ENCODE measurements around the gene METTL26. TPM values are rescaled to one million over a fixed set of nuclear protein-coding genes. Genes with fewer than 3 reads are reported as not detected.
A peak's percentile ranks its signal among the peaks of the same experiment; 100 is the strongest.

The METTL26 gene
- total RNA-seq, 4 donors from 2014 or later = 32.6 to 91.8 (median 86.7) TPM

DNA sequence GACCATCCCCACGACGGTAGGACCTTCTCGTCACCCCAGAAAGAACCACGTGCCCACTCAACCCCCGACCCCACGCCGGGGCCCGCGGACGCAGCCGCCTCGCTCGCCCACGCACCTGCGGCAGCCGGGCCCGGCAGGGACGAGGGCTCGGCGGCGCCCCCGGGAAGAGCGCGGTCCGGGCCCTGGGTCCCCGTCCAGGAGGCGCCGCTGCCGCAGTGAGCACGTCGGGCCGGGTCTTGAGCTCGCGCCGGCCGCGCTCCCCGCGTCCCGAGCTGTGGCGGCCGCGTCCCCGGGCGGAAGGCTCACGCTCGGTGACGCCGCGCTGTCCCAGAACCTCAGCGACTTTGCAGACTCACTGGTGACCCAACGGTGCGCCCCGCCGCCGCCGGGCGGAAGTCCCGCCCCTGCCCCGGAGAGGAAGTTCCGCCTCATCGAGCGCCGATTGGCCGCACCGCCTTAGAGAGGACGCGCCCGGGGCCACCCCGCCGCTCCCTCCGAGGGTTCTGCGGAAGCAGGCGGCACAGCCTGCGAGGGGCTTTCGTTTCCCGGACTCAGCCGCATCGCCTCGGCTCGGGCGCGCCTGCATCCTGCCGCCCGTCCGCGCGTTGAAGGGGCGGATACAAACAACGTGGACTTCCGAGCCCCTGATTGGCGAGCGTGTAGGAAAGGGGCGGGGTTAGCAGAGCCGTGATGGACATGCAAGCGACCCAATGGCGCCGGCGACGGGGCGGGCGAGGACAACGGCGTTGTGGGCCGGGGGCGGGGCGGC lies 47.0 kb downstream of the METTL26 start:
- Histone ChIP-seq H3K27me3 (no peaks in the 10 kb centered on the region), H3K27ac (peak overlapping the region; percentile 96 to 98 (median 97)), H3K4me1 (peaks cover 27 to 51% (median 44%) of the 10 kb centered on the region in 4 donors), H3K4me3 (peak overlapping the region; percentile 77 to 97 (median 86)), H3K36me3 (no peaks in the 10 kb centered on the region), H3K9me3 (no peaks in the 10 kb centered on the region)
- DNase-seq = peak; percentile 98
- intact Hi-C loops (cut with DNase I; ENCODE audit: low total_unique reads) = loop anchor here (1.0 kb wide), 1 partner anchor 47 kb away; the partner anchor contains the start of gene METTL26
- WGBS, 2 donors (ENCODE audit: low coverage in 1 of 2) = 1% methylated on average over 94 of the region's 107 CpGs; no CpG with 5 or more reads in 1 of the 2 donors
- TF ChIP-seq, protein P1, sequence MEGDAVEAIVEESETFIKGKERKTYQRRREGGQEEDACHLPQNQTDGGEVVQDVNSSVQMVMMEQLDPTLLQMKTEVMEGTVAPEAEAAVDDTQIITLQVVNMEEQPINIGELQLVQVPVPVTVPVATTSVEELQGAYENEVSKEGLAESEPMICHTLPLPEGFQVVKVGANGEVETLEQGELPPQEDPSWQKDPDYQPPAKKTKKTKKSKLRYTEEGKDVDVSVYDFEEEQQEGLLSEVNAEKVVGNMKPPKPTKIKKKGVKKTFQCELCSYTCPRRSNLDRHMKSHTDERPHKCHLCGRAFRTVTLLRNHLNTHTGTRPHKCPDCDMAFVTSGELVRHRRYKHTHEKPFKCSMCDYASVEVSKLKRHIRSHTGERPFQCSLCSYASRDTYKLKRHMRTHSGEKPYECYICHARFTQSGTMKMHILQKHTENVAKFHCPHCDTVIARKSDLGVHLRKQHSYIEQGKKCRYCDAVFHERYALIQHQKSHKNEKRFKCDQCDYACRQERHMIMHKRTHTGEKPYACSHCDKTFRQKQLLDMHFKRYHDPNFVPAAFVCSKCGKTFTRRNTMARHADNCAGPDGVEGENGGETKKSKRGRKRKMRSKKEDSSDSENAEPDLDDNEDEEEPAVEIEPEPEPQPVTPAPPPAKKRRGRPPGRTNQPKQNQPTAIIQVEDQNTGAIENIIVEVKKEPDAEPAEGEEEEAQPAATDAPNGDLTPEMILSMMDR (IDR thresholded peaks at IDR 0.05) = no peak
- TF ChIP-seq POLR2AphosphoS5 (IDR thresholded peaks at IDR 0.05) (peak; percentile 92 to 95 (median 95)), POLR2A (IDR thresholded peaks at IDR 0.05) (peak; percentile 90), EP300 (IDR thresholded peaks at IDR 0.05; ENCODE audit: low read depth) (no peak)
- in situ Hi-C loops (cut with MboI; ENCODE audit: low pct_ligation_motif_present in 1 of 4, low pct_unique_long_range_greater_than_20kb in 1 of 4, low sequenced_read_pairs in 3 of 4) = no loop called here

- WGBS, 2 donors (ENCODE audit: low coverage in 1 of 2) = 0% methylated on average over 17 of the region's 21 CpGs; no CpG with 5 or more reads in 1 of the 2 donors
- peaks cover 27 to 46% (median 39%) of the 10 kb centered on the region in 4 donors for H3K4me1 ChIP-seq
- no peaks in the 10 kb centered on the region for H3K9me3 ChIP-seq
These were observed 47.5 kb downstream of the METTL26 start for GRCh38 chr16:588639-588888.

DNA sequence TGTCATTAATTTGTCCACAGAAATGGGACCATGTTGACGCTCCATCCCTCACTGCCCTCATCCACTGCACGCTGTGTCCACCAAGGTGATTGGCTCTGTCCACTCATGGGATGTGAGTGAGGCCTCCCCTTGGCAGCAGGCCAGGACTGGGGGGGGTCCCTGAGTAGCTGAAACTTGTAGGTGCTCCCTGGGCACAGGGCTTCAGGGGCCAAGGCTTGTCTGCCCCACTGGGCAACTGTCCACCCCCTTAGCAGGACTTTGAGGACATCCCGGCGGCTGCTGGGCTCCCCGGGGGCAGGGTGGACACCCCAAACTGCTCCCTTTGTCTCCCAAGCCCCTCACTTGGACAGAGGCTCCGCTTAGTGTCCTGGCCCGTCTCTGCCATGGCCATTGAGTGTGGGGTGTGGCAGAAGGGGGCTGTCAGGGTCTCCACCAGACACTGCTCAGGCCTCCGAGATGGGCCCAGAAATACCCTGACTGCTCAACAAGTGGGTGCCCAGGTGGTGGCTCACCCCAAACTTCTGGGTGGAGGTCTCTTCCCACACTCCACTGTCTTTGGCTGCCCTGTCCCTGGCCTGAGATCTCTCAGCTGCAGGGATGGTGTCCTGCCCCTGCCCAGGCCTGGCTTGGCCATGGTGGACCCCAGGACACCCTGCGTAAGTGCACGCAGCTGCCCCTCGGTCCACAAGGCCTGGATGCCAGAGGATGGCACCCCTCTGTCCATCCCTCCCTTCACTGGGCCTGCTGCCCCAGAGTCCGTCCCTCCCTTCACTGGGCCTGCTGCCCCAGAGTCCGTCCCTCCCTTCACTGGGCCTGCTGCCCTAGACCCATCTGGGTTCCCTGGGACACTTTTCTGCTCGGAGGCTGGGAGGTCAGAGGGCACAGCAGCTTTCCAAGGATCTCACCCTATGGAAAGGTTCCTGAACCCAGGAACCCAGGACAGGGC lies 49.2 kb downstream of the METTL26 start:
- 80 to 85% methylated on average over 2 to 14 of the region's 14 CpGs for WGBS, 2 donors (ENCODE audit: low coverage in 1 of 2)
- no peaks in the 10 kb centered on the region for H3K27me3 ChIP-seq
- H3K27ac ChIP-seq = peak overlapping the region in 2 of 4 donors; percentile 96 to 97
- DNase-seq = no peak
- H3K4me3 ChIP-seq = no peak overlapping the region
- no peaks in the 10 kb centered on the region for H3K36me3 ChIP-seq
- TF ChIP-seq EP300 (IDR thresholded peaks at IDR 0.05; ENCODE audit: low read depth) = no peak
- TF ChIP-seq, protein P1 (IDR thresholded peaks at IDR 0.05) = no peak
- no peaks in the 10 kb centered on the region for H3K9me3 ChIP-seq
- peaks cover 19 to 31% (median 23%) of the 10 kb centered on the region in 4 donors for H3K4me1 ChIP-seq
- in situ Hi-C loops (cut with MboI; ENCODE audit: low pct_ligation_motif_present in 1 of 4, low pct_unique_long_range_greater_than_20kb in 1 of 4, low sequenced_read_pairs in 3 of 4) = no loop called here
- intact Hi-C loops (cut with DNase I; ENCODE audit: low total_unique reads) = no loop called here

More at GRCh38 chr16:588639-588888, 47.5 kb downstream of the METTL26 start:
- peak overlapping the region; percentile 77 to 97 (median 86) for H3K4me3 ChIP-seq
- DNase-seq = peak; percentile 64
- peak overlapping the region; percentile 96 to 98 (median 97) for H3K27ac ChIP-seq
- intact Hi-C loops (cut with DNase I; ENCODE audit: low total_unique reads) = no loop called here
- TF ChIP-seq POLR2A (IDR thresholded peaks at IDR 0.05) (no peak), EP300 (IDR thresholded peaks at IDR 0.05; ENCODE audit: low read depth) (no peak), POLR2AphosphoS5 (IDR thresholded peaks at IDR 0.05) (no peak)
- TF ChIP-seq, protein P1 (IDR thresholded peaks at IDR 0.05) = no peak
- in situ Hi-C loops (cut with MboI; ENCODE audit: low pct_ligation_motif_present in 1 of 4, low pct_unique_long_range_greater_than_20kb in 1 of 4, low sequenced_read_pairs in 3 of 4) = no loop called here
- H3K27me3 ChIP-seq = no peaks in the 10 kb centered on the region
- H3K36me3 ChIP-seq = no peaks in the 10 kb centered on the region

DNA sequence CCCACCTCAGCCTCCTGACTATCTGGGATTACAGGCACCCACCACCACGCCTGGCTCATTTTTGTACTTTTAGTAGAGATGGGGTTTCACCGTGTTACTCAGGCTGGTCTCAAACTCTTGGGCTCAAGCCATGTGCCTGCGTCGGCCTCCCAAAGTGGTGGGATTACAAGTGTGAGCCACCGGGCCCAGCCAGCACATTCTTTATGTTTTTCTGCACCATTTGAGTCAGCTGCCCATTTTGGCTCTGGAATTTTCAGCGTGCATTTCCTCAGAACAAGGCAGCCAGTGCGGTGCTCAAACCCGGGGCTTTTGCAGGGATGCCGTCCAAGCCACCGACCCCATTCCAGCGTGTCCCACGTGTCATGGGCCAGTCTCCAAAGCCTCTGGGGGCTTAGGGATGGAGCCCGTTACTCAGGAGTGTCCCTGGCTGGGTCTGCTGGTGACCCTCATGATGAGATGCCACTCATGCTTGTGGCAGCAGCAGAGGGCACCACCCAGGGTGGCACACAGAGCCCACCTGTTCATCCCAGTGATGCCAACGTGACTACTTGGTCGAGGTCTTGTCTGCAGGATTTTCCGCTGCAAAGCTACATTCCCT lies 50.0 kb downstream of the METTL26 start:
- in situ Hi-C loops (cut with MboI; ENCODE audit: low pct_ligation_motif_present in 1 of 4, low pct_unique_long_range_greater_than_20kb in 1 of 4, low sequenced_read_pairs in 3 of 4) (no loop called here), intact Hi-C loops (cut with DNase I; ENCODE audit: low total_unique reads) (no loop called here)
- no peak for TF ChIP-seq POLR2A (IDR thresholded peaks at IDR 0.05)
- TF ChIP-seq, protein P1 (IDR thresholded peaks at IDR 0.05) = no peak
- no peak for TF ChIP-seq POLR2AphosphoS5 (IDR thresholded peaks at IDR 0.05)
- TF ChIP-seq EP300 (IDR thresholded peaks at IDR 0.05; ENCODE audit: low read depth) = no peak
- H3K9me3 ChIP-seq = no peaks in the 10 kb centered on the region
- no peaks in the 10 kb centered on the region for H3K36me3 ChIP-seq
- H3K27me3 ChIP-seq = no peaks in the 10 kb centered on the region
- H3K27ac ChIP-seq = no peak overlapping the region
- H3K4me1 ChIP-seq = peaks cover 15 to 23% (median 16%) of the 10 kb centered on the region in 4 donors
- no peak overlapping the region for H3K4me3 ChIP-seq
- no peak for DNase-seq
- WGBS, 2 donors (ENCODE audit: low coverage in 1 of 2) = 18 to 40% methylated on average over 5 to 16 of the region's 16 CpGs

Measured in transverse colon (tissue), 4 donors.